HEK293 (cell line): ENCODE measurements around the gene LGI4.

Source experiments
- SP2 ChIP-seq: fragments of 450-650 bp; formaldehyde crosslinking; IDR thresholded peaks from 2 replicates; pipeline ENCODE4 v1.5.1; 2016; ENCODE audit warnings: missing biosample characterization, missing genetic modification characterization
- ZBTB7A ChIP-seq: fragments of 450-650 bp; formaldehyde crosslinking; IDR thresholded peaks from 2 replicates; pipeline ENCODE4 v1.5.1; 2016; ENCODE audit warnings: low read depth, missing biosample characterization, missing genetic modification characterization
- ZNF629 ChIP-seq: fragments of 450-650 bp; formaldehyde crosslinking; IDR thresholded peaks from 2 replicates; pipeline ENCODE4 v1.5.1; 2017; ENCODE audit warnings: missing biosample characterization, missing genetic modification characterization
- ZNF660 ChIP-seq: fragments of 450-650 bp; IDR thresholded peaks from 2 replicates; pipeline ENCODE4 v1.5.1; 2018; ENCODE audit warnings: missing biosample characterization, mild to moderate bottlenecking, missing genetic modification characterization
- TF ChIP-seq, protein P1 (sequence below): fragments of 450-650 bp; formaldehyde crosslinking; IDR thresholded peaks from 2 replicates; pipeline ENCODE4 v1.5.1; 2016; ENCODE audit warnings: missing biosample characterization, missing genetic modification characterization

DNA sequence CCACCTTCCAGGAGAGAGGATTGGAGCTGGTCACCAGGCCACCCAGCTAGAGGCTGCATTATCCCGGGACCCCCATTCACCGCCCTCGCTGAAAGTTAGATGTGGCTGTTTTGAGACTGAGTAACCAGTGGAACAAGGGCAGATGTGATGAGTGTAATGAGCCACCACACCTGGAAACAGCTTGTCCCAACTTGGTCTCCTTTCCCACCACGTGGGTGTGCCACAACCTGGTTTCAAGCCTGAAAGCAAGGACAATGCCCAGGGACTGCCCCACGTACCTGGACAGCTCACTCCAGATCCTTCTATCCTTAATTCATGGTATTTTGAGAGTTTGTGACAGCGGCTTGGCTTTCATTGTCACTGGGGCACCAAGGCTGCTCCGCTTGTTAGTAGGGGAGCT, 7.0 kb downstream of the LGI4 start:
- TF ChIP-seq SP2, result no peak
- TF ChIP-seq, protein P1, sequence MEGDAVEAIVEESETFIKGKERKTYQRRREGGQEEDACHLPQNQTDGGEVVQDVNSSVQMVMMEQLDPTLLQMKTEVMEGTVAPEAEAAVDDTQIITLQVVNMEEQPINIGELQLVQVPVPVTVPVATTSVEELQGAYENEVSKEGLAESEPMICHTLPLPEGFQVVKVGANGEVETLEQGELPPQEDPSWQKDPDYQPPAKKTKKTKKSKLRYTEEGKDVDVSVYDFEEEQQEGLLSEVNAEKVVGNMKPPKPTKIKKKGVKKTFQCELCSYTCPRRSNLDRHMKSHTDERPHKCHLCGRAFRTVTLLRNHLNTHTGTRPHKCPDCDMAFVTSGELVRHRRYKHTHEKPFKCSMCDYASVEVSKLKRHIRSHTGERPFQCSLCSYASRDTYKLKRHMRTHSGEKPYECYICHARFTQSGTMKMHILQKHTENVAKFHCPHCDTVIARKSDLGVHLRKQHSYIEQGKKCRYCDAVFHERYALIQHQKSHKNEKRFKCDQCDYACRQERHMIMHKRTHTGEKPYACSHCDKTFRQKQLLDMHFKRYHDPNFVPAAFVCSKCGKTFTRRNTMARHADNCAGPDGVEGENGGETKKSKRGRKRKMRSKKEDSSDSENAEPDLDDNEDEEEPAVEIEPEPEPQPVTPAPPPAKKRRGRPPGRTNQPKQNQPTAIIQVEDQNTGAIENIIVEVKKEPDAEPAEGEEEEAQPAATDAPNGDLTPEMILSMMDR, result no peak
- TF ChIP-seq ZNF660, result no peak
- TF ChIP-seq ZBTB7A (tag by site-specific recombination), result no peak
- no peak for TF ChIP-seq ZNF629 (tag by site-specific recombination)
